Stimulated activated CD4-positive, alpha-beta T cell treated with anti-CD3 and anti-CD28 coated beads, Interleukin-2, amount 100 ng/mL, for 4 hours (primary cell): ENCODE results near the gene CABLES2.

ENCODE experiments used
- DNase-seq: peaks from one replicate; pipeline ENCODE4 v3.0.0-alpha.2; 2020; ENCODE audit warnings: low read depth

The CABLES2 gene

GRCh38 chr20:62350098-62350628 is 56.9 kb downstream of the CABLES2 start:
- DNase-seq = no peak

DNA sequence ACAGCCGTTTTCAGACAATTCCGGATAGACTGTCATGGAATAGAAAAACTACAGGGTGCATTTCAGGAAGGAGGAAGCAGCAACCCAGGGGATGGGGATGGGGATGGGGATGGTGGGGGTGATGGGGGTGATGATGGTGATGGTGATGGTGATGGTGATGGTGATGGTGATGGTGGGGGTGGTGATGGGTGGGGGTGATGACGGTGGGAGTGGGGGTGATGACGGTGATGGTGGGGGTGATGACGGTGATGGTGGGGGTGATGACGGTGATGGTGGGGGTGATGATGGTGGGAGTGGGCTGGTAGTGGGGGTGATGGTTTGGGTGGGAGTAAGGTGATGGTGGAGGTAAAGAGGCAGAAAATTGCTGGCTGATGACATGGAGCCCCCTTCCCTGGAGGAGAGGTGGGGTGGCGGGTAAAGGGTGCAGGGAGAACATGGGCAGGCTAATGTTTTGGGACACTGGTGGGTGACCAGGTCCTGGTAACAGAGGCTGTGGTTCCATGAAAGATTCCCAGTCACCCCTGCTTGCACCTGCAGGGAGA is 57.5 kb downstream of the CABLES2 start:
- no peak for DNase-seq

- no peak for DNase-seq
Observed at GRCh38 chr20:62348604-62349003, 58.5 kb downstream of the CABLES2 start.

- no peak for DNase-seq
Observed at GRCh38 chr20:62347445-62347844, 59.6 kb downstream of the CABLES2 start.

- DNase-seq = no peak
Observed at GRCh38 chr20:62347151-62347404, 60.0 kb downstream of the CABLES2 start.

GRCh38 chr20:62346398-62347150 is 60.5 kb downstream of the CABLES2 start:
- DNase-seq = no peak

GRCh38 chr20:62345681-62346370 is 61.3 kb downstream of the CABLES2 start:
- no peak for DNase-seq

DNA sequence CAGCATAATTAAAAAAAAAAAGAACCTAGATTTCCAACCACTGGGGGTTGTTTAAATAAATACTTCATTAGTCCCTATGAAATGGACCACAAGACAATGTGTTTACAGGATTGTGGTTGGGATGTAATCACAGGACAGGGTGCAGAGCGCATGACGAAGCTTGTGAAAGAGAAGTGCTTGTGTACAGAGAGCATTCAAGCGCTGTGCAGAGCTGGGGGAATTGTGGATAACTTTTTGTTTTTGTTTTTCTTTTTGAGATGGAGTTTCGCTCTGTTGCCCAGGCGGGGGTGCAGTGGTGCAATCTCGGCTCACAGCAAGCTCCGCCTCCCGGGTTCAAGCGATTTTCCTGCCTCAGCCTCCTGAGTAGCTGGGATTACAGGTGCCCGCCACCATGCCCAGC is 62.3 kb downstream of the CABLES2 start:
- DNase-seq = no peak

DNA sequence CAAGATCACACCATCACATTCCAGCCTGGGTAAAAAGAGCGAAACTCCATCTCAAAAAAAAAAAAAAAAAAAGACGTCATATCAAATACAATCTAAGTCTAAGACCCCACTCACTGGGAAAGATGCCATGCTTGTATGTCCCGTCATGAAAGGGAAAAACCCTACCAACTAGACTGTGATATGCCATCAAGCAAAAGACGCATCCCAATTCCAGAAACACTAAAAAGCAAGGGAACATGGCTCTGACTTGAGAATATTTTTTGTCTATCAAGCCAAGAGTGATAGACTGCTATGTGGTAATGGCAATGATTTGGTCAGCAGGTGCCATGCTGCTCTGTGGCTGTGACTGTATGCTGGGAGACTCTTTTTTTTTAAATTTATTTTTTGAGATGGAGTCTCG is 63.0 kb downstream of the CABLES2 start:
- DNase-seq = no peak

GRCh38 chr20:62342910-62343309 is 64.2 kb downstream of the CABLES2 start:
- no peak for DNase-seq

DNA sequence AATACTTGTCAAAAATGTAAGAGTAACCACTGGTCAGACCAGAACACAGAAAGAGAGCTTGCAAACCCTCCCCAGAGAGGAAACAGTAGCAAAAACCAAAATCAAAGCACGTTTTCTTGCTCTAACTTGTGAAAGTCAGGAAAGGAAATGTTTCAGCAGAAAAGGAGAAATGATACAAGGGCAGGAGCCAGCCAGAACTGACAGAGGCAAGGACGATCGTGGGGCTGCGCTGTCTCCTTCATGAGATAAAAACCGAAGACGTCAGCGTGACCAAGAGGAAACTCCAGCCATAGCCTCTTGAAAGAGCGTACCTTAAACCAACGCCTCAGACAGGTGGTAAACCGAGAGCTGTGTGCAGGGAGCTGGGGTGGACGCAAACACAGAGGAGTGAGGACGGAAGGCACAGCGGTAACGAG is 67.4 kb downstream of the CABLES2 start:
- DNase-seq = no peak
